ENCODE data around the gene ZNF316.

ZNF316 gene

DNA sequence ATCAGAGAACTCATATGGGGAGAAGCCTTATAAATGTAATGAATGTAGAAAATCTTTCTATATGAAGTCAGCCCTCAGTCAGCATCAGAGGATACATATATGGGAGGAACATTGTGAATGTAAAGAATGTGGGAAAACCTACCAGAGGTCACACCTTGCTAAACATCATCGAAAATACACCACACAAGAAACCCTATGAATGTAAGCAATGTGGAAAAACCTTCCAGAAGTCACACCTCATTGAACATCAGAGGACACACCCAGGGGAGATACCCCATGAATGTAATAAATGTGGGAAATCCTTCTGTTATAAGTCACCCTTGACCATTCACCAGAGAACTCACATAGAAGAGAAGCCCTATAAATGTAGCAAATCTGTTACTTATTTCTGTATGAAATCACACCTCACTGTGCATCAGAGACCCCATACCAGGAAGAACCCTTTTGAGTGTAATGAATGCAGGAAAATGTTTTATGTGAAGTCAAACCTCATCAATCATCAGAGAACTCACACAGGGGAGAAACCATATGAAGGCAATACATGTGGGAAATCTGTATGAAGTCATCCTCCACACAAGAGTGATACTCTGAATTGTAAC lies 38.8 kb downstream of the ZNF316 start:
- TF ChIP-seq, protein P1, sequence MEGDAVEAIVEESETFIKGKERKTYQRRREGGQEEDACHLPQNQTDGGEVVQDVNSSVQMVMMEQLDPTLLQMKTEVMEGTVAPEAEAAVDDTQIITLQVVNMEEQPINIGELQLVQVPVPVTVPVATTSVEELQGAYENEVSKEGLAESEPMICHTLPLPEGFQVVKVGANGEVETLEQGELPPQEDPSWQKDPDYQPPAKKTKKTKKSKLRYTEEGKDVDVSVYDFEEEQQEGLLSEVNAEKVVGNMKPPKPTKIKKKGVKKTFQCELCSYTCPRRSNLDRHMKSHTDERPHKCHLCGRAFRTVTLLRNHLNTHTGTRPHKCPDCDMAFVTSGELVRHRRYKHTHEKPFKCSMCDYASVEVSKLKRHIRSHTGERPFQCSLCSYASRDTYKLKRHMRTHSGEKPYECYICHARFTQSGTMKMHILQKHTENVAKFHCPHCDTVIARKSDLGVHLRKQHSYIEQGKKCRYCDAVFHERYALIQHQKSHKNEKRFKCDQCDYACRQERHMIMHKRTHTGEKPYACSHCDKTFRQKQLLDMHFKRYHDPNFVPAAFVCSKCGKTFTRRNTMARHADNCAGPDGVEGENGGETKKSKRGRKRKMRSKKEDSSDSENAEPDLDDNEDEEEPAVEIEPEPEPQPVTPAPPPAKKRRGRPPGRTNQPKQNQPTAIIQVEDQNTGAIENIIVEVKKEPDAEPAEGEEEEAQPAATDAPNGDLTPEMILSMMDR (IDR thresholded peaks at IDR 0.05; ENCODE audit: extremely low read depth, missing control alignments), result no peak
- DNase-seq (ENCODE audit: low spot score), result no peak

- no peak for DNase-seq (ENCODE audit: low spot score)
- TF ChIP-seq, protein P1 (IDR thresholded peaks at IDR 0.05; ENCODE audit: extremely low read depth, missing control alignments), result no peak
These were observed 43.0 kb downstream of the ZNF316 start for GRCh38 chr7:6680146-6680545.

DNA sequence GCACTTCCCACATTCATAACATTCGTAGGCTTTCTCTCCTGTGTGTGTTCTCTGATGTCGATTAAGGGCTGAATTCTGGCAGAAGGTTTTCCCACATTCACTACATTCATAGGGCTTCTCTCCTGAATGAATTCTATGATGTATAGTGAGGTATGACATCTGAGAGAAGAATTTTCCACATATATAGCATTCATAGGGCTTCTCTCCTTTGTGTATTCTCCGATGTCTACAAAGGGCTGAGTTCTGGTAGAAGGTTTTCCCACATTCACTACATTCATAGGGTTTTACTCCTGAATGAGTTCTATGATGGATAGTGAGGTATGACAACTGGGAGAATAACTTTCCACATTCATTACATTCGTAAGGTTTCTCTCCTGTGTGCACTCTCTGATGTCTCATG lies 54.0 kb downstream of the ZNF316 start:
- TF ChIP-seq, protein P1 (IDR thresholded peaks at IDR 0.05; ENCODE audit: extremely low read depth, missing control alignments), result no peak
- no peak for DNase-seq (ENCODE audit: low spot score)

- DNase-seq (ENCODE audit: low spot score), result no peak
- TF ChIP-seq, protein P1 (IDR thresholded peaks at IDR 0.05; ENCODE audit: extremely low read depth, missing control alignments), result no peak
These were observed 54.5 kb downstream of the ZNF316 start for GRCh38 chr7:6691609-6692106.

DNA sequence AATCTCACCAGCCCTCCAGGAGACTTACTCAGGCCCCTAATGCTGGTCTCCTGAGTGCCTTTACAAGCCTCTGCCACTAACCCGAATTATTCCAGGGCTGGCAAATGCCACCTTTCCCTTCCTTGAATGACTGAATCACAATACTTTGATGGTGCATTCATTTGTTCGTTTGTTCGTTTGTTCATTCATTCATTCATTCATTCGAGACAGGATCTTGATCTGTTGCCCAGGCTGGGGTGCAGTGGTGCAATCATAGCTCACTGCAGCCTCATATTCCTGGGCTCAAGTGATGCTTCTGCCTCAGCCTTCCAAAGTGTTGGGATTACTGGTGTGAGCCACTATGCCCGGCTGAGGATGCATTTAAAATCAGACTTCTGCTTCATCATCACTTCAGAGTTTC lies 63.7 kb downstream of the ZNF316 start:
- TF ChIP-seq, protein P1 (IDR thresholded peaks at IDR 0.05; ENCODE audit: extremely low read depth, missing control alignments), result no peak
- no peak for DNase-seq (ENCODE audit: low spot score)

GRCh38 chr7:6701860-6702259 lies 64.7 kb downstream of the ZNF316 start:
- no peak for DNase-seq (ENCODE audit: low spot score)
- TF ChIP-seq, protein P1 (IDR thresholded peaks at IDR 0.05; ENCODE audit: extremely low read depth, missing control alignments), result no peak
